ENCODE data around the gene TOR2A. TPM values are rescaled to one million over a fixed set of nuclear protein-coding genes. Genes with fewer than 3 reads are reported as not detected.

Gene TOR2A
- total and polyA plus RNA-seq, 4 donors: 5.1 to 14.6 (median 11.8) TPM

DNA sequence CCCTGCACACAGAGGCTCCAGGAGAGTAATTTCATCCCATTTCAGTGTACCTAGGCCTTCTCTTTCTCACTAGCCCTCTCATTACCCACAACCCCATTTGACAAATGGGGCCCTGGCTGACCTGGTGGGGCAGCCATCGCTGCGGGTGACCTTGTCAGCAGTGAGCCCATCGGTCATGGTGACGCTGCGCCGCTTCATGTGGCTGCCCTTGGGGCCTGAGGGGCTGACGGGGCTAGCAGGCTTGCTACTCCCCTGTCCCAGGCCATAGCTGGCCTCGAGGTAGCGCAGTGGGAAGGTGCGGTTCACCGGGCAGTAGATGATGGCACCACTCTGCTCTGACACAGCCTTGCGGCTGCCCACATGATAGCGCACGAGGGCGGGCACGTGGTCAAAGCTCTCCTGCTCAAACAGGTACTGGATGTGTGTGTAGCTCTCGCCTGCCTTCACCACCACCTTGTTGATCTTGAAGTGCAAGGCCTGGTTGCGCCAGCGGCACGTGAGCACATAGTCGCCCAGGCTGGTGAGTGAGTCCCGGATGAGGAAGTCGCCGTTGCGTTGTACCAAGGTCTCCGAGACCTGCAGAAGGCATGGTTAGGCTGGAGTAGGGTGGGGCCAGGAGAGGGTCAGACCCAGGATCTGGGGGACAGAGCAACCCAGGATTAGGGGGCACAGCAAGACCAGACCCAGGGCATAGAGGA lies 14.1 kb upstream of the TOR2A start:
- no peaks in the 10 kb centered on the region for H3K27me3 ChIP-seq (ENCODE audit: control insufficient read depth in 4 of 4, insufficient read depth in 4 of 4, low read length in 3 of 4)
- DNase-seq (ENCODE audit: low spot score): no peak
- no peak overlapping the region for H3K27ac ChIP-seq (ENCODE audit: low read depth in 1 of 2, low read length in 2 of 2)
- TF ChIP-seq EGR1 (IDR thresholded peaks at IDR 0.05; ENCODE audit: low read depth in 2 of 2) (no peak), CTCF (IDR thresholded peaks at IDR 0.05; ENCODE audit: low read depth, low read length, missing input control) (no peak), TAF1 (conservative IDR thresholded peaks at IDR 0.05) (no peak), HNF4A (conservative IDR thresholded peaks at IDR 0.05) (no peak), RAD21 (IDR thresholded peaks at IDR 0.05) (no peak), FOXA2 (IDR thresholded peaks at IDR 0.05) (no peak), RXRA (IDR thresholded peaks at IDR 0.05) (no peak)
- TF ChIP-seq, protein P1, sequence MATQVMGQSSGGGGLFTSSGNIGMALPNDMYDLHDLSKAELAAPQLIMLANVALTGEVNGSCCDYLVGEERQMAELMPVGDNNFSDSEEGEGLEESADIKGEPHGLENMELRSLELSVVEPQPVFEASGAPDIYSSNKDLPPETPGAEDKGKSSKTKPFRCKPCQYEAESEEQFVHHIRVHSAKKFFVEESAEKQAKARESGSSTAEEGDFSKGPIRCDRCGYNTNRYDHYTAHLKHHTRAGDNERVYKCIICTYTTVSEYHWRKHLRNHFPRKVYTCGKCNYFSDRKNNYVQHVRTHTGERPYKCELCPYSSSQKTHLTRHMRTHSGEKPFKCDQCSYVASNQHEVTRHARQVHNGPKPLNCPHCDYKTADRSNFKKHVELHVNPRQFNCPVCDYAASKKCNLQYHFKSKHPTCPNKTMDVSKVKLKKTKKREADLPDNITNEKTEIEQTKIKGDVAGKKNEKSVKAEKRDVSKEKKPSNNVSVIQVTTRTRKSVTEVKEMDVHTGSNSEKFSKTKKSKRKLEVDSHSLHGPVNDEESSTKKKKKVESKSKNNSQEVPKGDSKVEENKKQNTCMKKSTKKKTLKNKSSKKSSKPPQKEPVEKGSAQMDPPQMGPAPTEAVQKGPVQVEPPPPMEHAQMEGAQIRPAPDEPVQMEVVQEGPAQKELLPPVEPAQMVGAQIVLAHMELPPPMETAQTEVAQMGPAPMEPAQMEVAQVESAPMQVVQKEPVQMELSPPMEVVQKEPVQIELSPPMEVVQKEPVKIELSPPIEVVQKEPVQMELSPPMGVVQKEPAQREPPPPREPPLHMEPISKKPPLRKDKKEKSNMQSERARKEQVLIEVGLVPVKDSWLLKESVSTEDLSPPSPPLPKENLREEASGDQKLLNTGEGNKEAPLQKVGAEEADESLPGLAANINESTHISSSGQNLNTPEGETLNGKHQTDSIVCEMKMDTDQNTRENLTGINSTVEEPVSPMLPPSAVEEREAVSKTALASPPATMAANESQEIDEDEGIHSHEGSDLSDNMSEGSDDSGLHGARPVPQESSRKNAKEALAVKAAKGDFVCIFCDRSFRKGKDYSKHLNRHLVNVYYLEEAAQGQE (IDR thresholded peaks at IDR 0.05): no peak
- TF ChIP-seq, protein P2, sequence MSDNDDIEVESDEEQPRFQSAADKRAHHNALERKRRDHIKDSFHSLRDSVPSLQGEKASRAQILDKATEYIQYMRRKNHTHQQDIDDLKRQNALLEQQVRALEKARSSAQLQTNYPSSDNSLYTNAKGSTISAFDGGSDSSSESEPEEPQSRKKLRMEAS (IDR thresholded peaks at IDR 0.05): no peak
- H3K4me3 ChIP-seq (ENCODE audit: low read depth in 1 of 3, low read length in 3 of 3): no peak overlapping the region
- no peaks in the 10 kb centered on the region for H3K9me3 ChIP-seq (ENCODE audit: control insufficient read depth in 4 of 4, low read length in 3 of 4)
- H3K36me3 ChIP-seq (ENCODE audit: control insufficient read depth in 4 of 4, insufficient read depth in 3 of 4, low read depth in 1 of 4, low read length in 3 of 4): peaks cover 0 to 6% (median 2%) of the 10 kb centered on the region in 4 donors
- peaks cover 0 to 2% (median 0%) of the 10 kb centered on the region in 4 donors for H3K4me1 ChIP-seq (ENCODE audit: control insufficient read depth in 4 of 4, insufficient read depth in 4 of 4, low read length in 3 of 4)
- no peak overlapping the region for H3K9ac ChIP-seq (ENCODE audit: low read depth in 1 of 2, low read length in 2 of 2)
- 90% methylated on average over 26 of the region's 26 CpGs for WGBS

DNA sequence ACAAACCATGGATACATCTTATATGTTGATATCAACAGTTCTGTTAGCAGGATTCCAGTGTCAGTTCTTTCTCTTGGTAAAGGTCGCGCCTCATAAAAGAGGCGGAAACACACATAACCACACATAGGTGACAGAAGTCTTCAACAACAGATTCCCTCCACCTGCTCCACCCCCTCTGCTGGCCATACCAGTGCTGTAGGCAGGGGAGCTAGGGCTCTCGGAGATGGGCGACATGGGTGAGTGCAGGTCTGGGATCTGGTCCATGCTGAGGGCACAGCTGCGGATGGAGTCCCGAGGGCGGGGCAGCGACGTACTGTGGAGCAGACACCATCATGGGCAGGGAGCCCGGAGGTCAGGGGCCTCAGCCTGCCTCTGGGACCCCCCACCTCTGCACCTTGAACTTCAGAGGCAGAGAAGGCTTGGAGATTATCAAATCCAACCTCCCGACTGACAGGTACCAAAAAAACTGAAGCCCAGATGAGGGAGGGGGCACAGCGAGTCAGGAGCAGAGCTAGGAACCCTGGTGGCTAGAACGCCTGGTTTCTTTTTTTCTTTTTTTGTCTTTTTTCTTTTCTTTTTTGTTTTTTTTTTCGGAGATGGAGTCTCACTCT lies 12.0 kb upstream of the TOR2A start:
- Histone ChIP-seq H3K4me3 (ENCODE audit: low read depth in 1 of 3, low read length in 3 of 3) (no peak overlapping the region), H3K4me1 (ENCODE audit: control insufficient read depth in 4 of 4, insufficient read depth in 4 of 4, low read length in 3 of 4) (no peaks in the 10 kb centered on the region), H3K9me3 (ENCODE audit: control insufficient read depth in 4 of 4, low read length in 3 of 4) (no peaks in the 10 kb centered on the region), H3K9ac (ENCODE audit: low read depth in 1 of 2, low read length in 2 of 2) (no peak overlapping the region), H3K27ac (ENCODE audit: low read depth in 1 of 2, low read length in 2 of 2) (no peak overlapping the region), H3K27me3 (ENCODE audit: control insufficient read depth in 4 of 4, insufficient read depth in 4 of 4, low read length in 3 of 4) (no peaks in the 10 kb centered on the region), H3K36me3 (ENCODE audit: control insufficient read depth in 4 of 4, insufficient read depth in 3 of 4, low read depth in 1 of 4, low read length in 3 of 4) (peaks cover 0 to 6% (median 2%) of the 10 kb centered on the region in 4 donors)
- TF ChIP-seq, protein P3, sequence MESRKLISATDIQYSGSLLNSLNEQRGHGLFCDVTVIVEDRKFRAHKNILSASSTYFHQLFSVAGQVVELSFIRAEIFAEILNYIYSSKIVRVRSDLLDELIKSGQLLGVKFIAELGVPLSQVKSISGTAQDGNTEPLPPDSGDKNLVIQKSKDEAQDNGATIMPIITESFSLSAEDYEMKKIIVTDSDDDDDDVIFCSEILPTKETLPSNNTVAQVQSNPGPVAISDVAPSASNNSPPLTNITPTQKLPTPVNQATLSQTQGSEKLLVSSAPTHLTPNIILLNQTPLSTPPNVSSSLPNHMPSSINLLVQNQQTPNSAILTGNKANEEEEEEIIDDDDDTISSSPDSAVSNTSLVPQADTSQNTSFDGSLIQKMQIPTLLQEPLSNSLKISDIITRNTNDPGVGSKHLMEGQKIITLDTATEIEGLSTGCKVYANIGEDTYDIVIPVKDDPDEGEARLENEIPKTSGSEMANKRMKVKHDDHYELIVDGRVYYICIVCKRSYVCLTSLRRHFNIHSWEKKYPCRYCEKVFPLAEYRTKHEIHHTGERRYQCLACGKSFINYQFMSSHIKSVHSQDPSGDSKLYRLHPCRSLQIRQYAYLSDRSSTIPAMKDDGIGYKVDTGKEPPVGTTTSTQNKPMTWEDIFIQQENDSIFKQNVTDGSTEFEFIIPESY (IDR thresholded peaks at IDR 0.05): no peak
- TF ChIP-seq YY1 (IDR thresholded peaks at IDR 0.05) (no peak), HNF4A (conservative IDR thresholded peaks at IDR 0.05) (no peak), ATF3 (IDR thresholded peaks at IDR 0.05) (no peak), TAF1 (conservative IDR thresholded peaks at IDR 0.05) (no peak), NR2F2 (IDR thresholded peaks at IDR 0.05) (no peak), FOXA2 (IDR thresholded peaks at IDR 0.05) (no peak), RAD21 (IDR thresholded peaks at IDR 0.05) (no peak), GABPA (IDR thresholded peaks at IDR 0.05 in 1 of 2, conservative IDR thresholded peaks at IDR 0.05 in 1 of 2) (no peak)
- TF ChIP-seq, protein P2 (IDR thresholded peaks at IDR 0.05): no peak
- DNase-seq (ENCODE audit: low spot score): no peak
- WGBS: 62% methylated on average over 15 of the region's 15 CpGs

Data from liver (tissue), 9 donors.